NCI-H1436 treated with DMSO at 0.1 percent for 48 hours (cell line): ENCODE data around the gene CLCN7.

ENCODE experiments used
- DNase-seq: peaks from one replicate; lab custom pipeline; 2025; lab: John Stamatoyannopoulos, UW

The CLCN7 gene

GRCh38 chr16:1474796-1475551, at the start of gene CLCN7:
TSS of gene CLCN7 (minus strand) at chr16:1475028. CDS start at chr16:1474974, 54 bp downstream.
- DNase-seq: no peak

- no peak for DNase-seq
Observed at GRCh38 chr16:1524366-1524765, 49.5 kb upstream of the CLCN7 start.

- DNase-seq: no peak
Observed at GRCh38 chr16:1523581-1524245, 48.9 kb upstream of the CLCN7 start.

GRCh38 chr16:1520461-1520860, 45.6 kb upstream of the CLCN7 start:
- DNase-seq: no peak

- DNase-seq: no peak
Observed at GRCh38 chr16:1519831-1520230, 45.0 kb upstream of the CLCN7 start.

GRCh38 chr16:1518626-1519135, 43.9 kb upstream of the CLCN7 start:
- DNase-seq: no peak

- DNase-seq: no peak
Observed at GRCh38 chr16:1514507-1514906, 39.7 kb upstream of the CLCN7 start.

GRCh38 chr16:1512774-1513173, 37.9 kb upstream of the CLCN7 start:
- DNase-seq: no peak

- no peak for DNase-seq
Observed at GRCh38 chr16:1511662-1512569, 37.1 kb upstream of the CLCN7 start.

GRCh38 chr16:1510941-1511351, 36.1 kb upstream of the CLCN7 start:
- DNase-seq: no peak

- DNase-seq: no peak
Observed at GRCh38 chr16:1510272-1510671, 35.4 kb upstream of the CLCN7 start.

GRCh38 chr16:1509307-1510221, 34.7 kb upstream of the CLCN7 start:
- no peak for DNase-seq

- DNase-seq: no peak
Observed at GRCh38 chr16:1508494-1509187, 33.8 kb upstream of the CLCN7 start.

GRCh38 chr16:1506494-1507213, 31.8 kb upstream of the CLCN7 start:
- no peak for DNase-seq

GRCh38 chr16:1505912-1506311, 31.1 kb upstream of the CLCN7 start:
- DNase-seq: no peak

GRCh38 chr16:1505073-1505844, 30.4 kb upstream of the CLCN7 start:
- DNase-seq: no peak

- DNase-seq: no peak
Observed at GRCh38 chr16:1503110-1503955, 28.5 kb upstream of the CLCN7 start.
